ENCODE measurements around the gene SDHAF4.

DNA sequence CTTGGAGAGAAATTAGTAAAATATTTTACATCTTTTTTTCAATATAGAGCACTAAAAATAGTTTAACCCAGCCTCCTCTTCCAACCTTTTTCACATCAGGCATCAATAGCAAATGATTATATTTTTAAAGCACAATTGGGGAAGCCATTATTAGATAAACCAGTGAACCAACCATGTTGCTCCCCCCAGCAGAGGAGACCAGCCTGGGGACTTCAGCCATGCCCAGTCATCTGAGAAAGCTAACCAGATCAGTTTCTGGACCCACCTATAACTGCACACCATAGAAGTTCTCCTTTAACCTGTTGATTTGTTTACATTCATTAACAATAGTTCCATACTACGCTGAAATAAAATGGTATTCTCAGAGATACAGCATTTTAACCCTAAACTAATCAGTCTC is 13.8 kb upstream of the SDHAF4 start:
- TF ChIP-seq, protein P1, sequence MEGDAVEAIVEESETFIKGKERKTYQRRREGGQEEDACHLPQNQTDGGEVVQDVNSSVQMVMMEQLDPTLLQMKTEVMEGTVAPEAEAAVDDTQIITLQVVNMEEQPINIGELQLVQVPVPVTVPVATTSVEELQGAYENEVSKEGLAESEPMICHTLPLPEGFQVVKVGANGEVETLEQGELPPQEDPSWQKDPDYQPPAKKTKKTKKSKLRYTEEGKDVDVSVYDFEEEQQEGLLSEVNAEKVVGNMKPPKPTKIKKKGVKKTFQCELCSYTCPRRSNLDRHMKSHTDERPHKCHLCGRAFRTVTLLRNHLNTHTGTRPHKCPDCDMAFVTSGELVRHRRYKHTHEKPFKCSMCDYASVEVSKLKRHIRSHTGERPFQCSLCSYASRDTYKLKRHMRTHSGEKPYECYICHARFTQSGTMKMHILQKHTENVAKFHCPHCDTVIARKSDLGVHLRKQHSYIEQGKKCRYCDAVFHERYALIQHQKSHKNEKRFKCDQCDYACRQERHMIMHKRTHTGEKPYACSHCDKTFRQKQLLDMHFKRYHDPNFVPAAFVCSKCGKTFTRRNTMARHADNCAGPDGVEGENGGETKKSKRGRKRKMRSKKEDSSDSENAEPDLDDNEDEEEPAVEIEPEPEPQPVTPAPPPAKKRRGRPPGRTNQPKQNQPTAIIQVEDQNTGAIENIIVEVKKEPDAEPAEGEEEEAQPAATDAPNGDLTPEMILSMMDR (IDR thresholded peaks at IDR 0.05): no peak
- TF ChIP-seq EZH2phosphoT487 (IDR thresholded peaks at IDR 0.05) (no peak), EZH2 (IDR thresholded peaks at IDR 0.05) (no peak)

All from neural progenitor cell (in vitro differentiated cells).